HL-60 (cell line): ENCODE data around the gene PURA.

Source experiments
- CTCF ChIP-seq: IDR thresholded peaks from one replicate; pipeline ENCODE4 v1.5.1; 2011; ENCODE audit warnings: low read length, control low read depth, inconsistent platforms; ENCODE audit not compliant: insufficient read depth
- GABPA ChIP-seq: IDR thresholded peaks from 2 replicates; pipeline ENCODE4 v1.6.1; 2012; ENCODE audit warnings: low read depth
- POLR2AphosphoS5 ChIP-seq: IDR thresholded peaks from 2 replicates; pipeline ENCODE4 v1.6.1; 2012; ENCODE audit warnings: low read depth
- REST ChIP-seq: IDR thresholded peaks from 2 replicates; pipeline ENCODE4 v1.6.1; 2012; ENCODE audit warnings: low read depth; ENCODE audit not compliant: insufficient replicate concordance

- no peak for TF ChIP-seq CTCF
- no peak for TF ChIP-seq POLR2AphosphoS5
- TF ChIP-seq GABPA: no peak
- no peak for TF ChIP-seq REST
These were observed 3.3 kb upstream of the PURA start for GRCh38 chr5:140110646-140110957.
